HepG2 (cell line): ENCODE measurements around the gene SEC24B. TPM values are rescaled to one million over a fixed set of nuclear protein-coding genes. Genes with fewer than 3 reads are reported as not detected.

Source experiments
- ATAC-seq: fragments of 200-7000 bp; cut with Tn5 transposase; 3 replicates; pipeline ENCODE4 v1.9.1; 2020; ENCODE audit warnings: mild to moderate bottlenecking, moderate library complexity
- BruUV-seq: library from RNA; stranded (reverse); fragments of 400-500 nt; replicated peaks from 2 replicates; lab custom pipeline; 2021; lab: Mats Ljungman, UMichigan
- CTCF ChIA-PET: fragments of 300-600 bp; formaldehyde crosslinking; extraction: SDS; loops from one replicate; lab custom pipeline; 2021; ENCODE audit warnings: low total read pairs, inconsistent platforms, low intra/inter-chr PET ratio; lab: Yijun Ruan, JAX
- POLR2A ChIA-PET: fragments of 350-600 bp; sonication (Branson Sonifier 250); formaldehyde crosslinking; loops from one replicate; lab custom pipeline; 2020; ENCODE audit warnings: antibody characterized with exemption, inconsistent platforms; lab: Yijun Ruan, JAX
- DNase-seq: peaks from one replicate; pipeline ENCODE4 v3.0.0-alpha.2; 2015; ENCODE audit warnings: low spot score
- FAIRE-seq: peaks from 3 replicates; lab custom pipeline; 2011; peaks lifted over from hg19 to GRCh38; lab: Jason Lieb, UNC
- H2AFZ ChIP-seq: one replicate; pipeline ENCODE4 v1.6.1; 2011; ENCODE audit warnings: low read length, inconsistent platforms
- H3K27ac ChIP-seq: fragments of 300-600 bp; 3 replicates; pipeline ENCODE4 v1.8.0; 2011; ENCODE audit warnings: mixed run types, mild to moderate bottlenecking, mixed read lengths, low read length, inconsistent platforms; ENCODE audit not compliant: insufficient read depth; ENCODE audit errors: extremely low read length
- H3K27me3 ChIP-seq, 2 experiments: fragments of 200-600 bp in 1 of 2; 2 replicates in 1 of 2; 3 replicates in 1 of 2; pipeline versions ENCODE4 v1.6.0 to v1.8.0; 2011; ENCODE audit warnings: low read length in 2 of 2, mild to moderate bottlenecking in 2 of 2, moderate library complexity in 2 of 2, inconsistent platforms in 1 of 2; ENCODE audit not compliant: insufficient read depth in 2 of 2, control insufficient read depth in 1 of 2
- H3K36me3 ChIP-seq, 2 experiments: fragments of 200-600 bp in 1 of 2; replicated peaks in 1 of 2; 2 replicates in 1 of 2; 3 replicates in 1 of 2; pipeline versions ENCODE4 v1.5.1 to v1.8.0; 2011; ENCODE audit warnings: low read length in 2 of 2, inconsistent platforms in 1 of 2; ENCODE audit not compliant: insufficient read depth in 2 of 2, control insufficient read depth in 1 of 2
- H3K4me1 ChIP-seq: 2 replicates; pipeline ENCODE4 v1.5.1; 2012; ENCODE audit warnings: low read length, inconsistent platforms; ENCODE audit not compliant: insufficient read depth
- H3K4me2 ChIP-seq: 2 replicates; pipeline ENCODE4 v1.6.0; 2011; ENCODE audit warnings: low read depth, low read length, inconsistent platforms
- H3K4me3 ChIP-seq, 3 experiments: fragments of 200-600 bp in 1 of 3; sonication (generic), shearing (Covaris generic) in 1 of 3; replicated peaks in 1 of 3; 2 replicates each; pipeline ENCODE4 v1.5.1; 2011 to 2016; ENCODE audit warnings: low read length in 3 of 3, inconsistent platforms in 2 of 3, low read depth in 2 of 3, mild to moderate bottlenecking in 2 of 3, control low read depth in 1 of 3, mixed read lengths in 1 of 3; ENCODE audit not compliant: insufficient read depth in 1 of 3
- H3K79me2 ChIP-seq: one replicate; pipeline ENCODE4 v1.6.1; 2011; ENCODE audit warnings: low read length, inconsistent platforms; ENCODE audit not compliant: insufficient read depth
- H3K9ac ChIP-seq: 2 replicates; pipeline ENCODE4 v1.6.0; 2011; ENCODE audit warnings: mild to moderate bottlenecking, low read depth, low read length, inconsistent platforms; ENCODE audit not compliant: insufficient read depth
- H3K9me3 ChIP-seq: 2 replicates; pipeline ENCODE4 v1.5.1; 2012; ENCODE audit warnings: mild to moderate bottlenecking, low read length
- H4K20me1 ChIP-seq: 2 replicates; pipeline ENCODE4 v1.6.0; 2011; ENCODE audit warnings: inconsistent platforms, mild to moderate bottlenecking, low read length, moderate library complexity; ENCODE audit not compliant: insufficient read depth
- CBX1 ChIP-seq: IDR thresholded peaks from one replicate; pipeline ENCODE4 v1.6.1; 2016; ENCODE audit warnings: antibody characterized with exemption, low read depth
- CHD2 ChIP-seq: IDR thresholded peaks from 2 replicates; pipeline ENCODE4 v1.6.1; 2011; ENCODE audit warnings: low read depth, low read length, improper control_type of control experiment
- KLF13 ChIP-seq: sonication (generic); formaldehyde crosslinking; IDR thresholded peaks from 2 replicates; pipeline ENCODE4 v1.4.0; 2020; ENCODE audit warnings: mild to moderate bottlenecking, missing genetic modification reagents
- ZNF329 ChIP-seq: sonication (generic); formaldehyde crosslinking; IDR thresholded peaks from 2 replicates; pipeline ENCODE4 v1.9.0; 2021; ENCODE audit warnings: low read depth, mild to moderate bottlenecking, missing genetic modification reagents
- ZNF496 ChIP-seq: sonication (generic); formaldehyde crosslinking; IDR thresholded peaks from 2 replicates; pipeline ENCODE4 v1.8.1; 2023; ENCODE audit warnings: mild to moderate bottlenecking, moderate library complexity, missing genetic modification reagents; ENCODE audit not compliant: insufficient replicate concordance
- WGBS: methylation state at CpG from one replicate; pipeline ENCODE4 v1.1.6; 2017; ENCODE audit warnings: low lambda C conversion rate; 5-methylcytosine and 5-hydroxymethylcytosine counted together
- in situ Hi-C: cut with HindIII; loops from 2 replicates; pipeline ENCODE4 v1.10.0; 2017; ENCODE audit warnings: low pct_unique_long_range_greater_than_20kb; ENCODE audit not compliant: extremely low pct_ligation_motif_present
- intact Hi-C: fragments of 100-400 bp; cut with micrococcal nuclease; formaldehyde crosslinking; loops from one replicate; pipeline ENCODE4 v1.10.0; 2022; ENCODE audit not compliant: unreplicated experiment
- polyA plus RNA-seq, 8 experiments: library from polyadenylated mRNA; depleted of rRNA in 3 of 8; stranded (reverse) in 7 of 8; unstranded in 1 of 8; fragments of >200 nt; fragmentation: Illumina TruSeq in 4 of 8; extraction: Trizol in 4 of 8; gene quantifications; 2 replicates each; pipeline versions ENCODE4 v1.2.1 to v1.2.3, GENCODE V29; 2011 to 2016; ENCODE audit warnings: low read depth in 4 of 8, missing spikeins in 1 of 8, mixed read lengths in 1 of 8; ENCODE audit not compliant: insufficient read depth in 1 of 8
- total RNA-seq, 5 experiments: library from RNA; depleted of rRNA; stranded (reverse); fragments of >200 nt; fragmentation: Illumina TruSeq; extraction: Trizol; gene quantifications; 2 replicates each; pipeline ENCODE4 v1.2.3, GENCODE V29; 2016; ENCODE audit warnings: low read depth in 1 of 5
- TF ChIP-seq, protein P1 (sequence below): sonication (generic); formaldehyde crosslinking; IDR thresholded peaks from 2 replicates; pipeline ENCODE4 v1.4.0; 2020; ENCODE audit warnings: mild to moderate bottlenecking, missing genetic modification reagents, borderline replicate concordance
- TF ChIP-seq, protein P2 (sequence below): IDR thresholded peaks from 2 replicates; pipeline ENCODE4 v1.6.1; 2018; ENCODE audit warnings: missing genetic modification reagents, mild to moderate bottlenecking, missing compliant biosample characterization
- TF ChIP-seq, protein P3 (sequence below): sonication (generic); formaldehyde crosslinking; conservative IDR thresholded peaks from 2 replicates; pipeline ENCODE4 v1.4.0; 2020; ENCODE audit warnings: missing genetic modification reagents

The SEC24B gene
- total and polyA plus RNA-seq, 2 of the 13 experiments (the other 11 are each of a cell fraction or from before 2014, with no cell fraction given) = 14.6 to 39.0 TPM

DNA sequence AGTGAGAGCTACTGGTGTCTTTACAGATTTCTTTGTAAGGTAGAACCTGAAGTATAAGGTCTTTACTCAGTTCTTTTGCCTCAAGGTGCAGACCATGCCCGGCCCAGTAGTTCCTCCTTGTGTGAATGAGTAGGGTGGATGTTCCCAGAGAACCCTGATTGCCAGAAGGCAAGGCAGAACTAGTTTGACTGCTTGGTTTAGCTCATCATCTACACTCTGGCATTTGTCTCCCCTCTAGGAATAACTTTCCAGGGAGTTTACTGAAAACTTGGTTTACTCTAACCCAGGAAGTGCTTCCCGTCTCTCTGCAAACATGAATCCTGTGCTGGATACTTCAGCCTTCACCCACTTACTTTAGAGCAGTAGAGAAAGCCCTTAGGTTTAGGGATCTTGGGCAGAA, 155.5 kb downstream of the SEC24B start:
- WGBS = 58% methylated on average over 2 of the region's 2 CpGs
- Histone ChIP-seq H3K79me2 (no peaks in the 10 kb centered on the region), H3K4me2 (no peak overlapping the region), H3K4me1 (no peaks in the 10 kb centered on the region), H3K4me3 (no peak overlapping the region), H3K9me3 (no peaks in the 10 kb centered on the region), H2AFZ (no peak overlapping the region), H4K20me1 (no peaks in the 10 kb centered on the region), H3K27me3 (no peaks in the 10 kb centered on the region), H3K27ac (no peak overlapping the region), H3K9ac (no peak overlapping the region), H3K36me3 (no peaks in the 10 kb centered on the region)
- in situ Hi-C loops = no loop called here
- POLR2A ChIA-PET = no interaction called here
- FAIRE-seq (no peak), ATAC-seq (no peak), DNase-seq (no peak)
- BruUV-seq = no TSS peak
- intact Hi-C loops = no loop called here
- no peak for TF ChIP-seq CBX1
- TF ChIP-seq, protein P1, sequence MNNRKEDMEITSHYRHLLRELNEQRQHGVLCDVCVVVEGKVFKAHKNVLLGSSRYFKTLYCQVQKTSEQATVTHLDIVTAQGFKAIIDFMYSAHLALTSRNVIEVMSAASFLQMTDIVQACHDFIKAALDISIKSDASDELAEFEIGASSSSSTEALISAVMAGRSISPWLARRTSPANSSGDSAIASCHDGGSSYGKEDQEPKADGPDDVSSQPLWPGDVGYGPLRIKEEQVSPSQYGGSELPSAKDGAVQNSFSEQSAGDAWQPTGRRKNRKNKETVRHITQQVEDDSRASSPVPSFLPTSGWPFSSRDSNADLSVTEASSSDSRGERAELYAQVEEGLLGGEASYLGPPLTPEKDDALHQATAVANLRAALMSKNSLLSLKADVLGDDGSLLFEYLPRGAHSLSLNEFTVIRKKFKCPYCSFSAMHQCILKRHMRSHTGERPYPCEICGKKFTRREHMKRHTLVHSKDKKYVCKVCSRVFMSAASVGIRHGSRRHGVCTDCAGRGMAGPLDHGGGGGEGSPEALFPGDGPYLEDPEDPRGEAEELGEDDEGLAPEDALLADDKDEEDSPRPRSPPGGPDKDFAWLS (CRISPR knock-in tag) = no peak
- no peak for TF ChIP-seq KLF13 (CRISPR knock-in tag)
- no peak for TF ChIP-seq ZNF329
- TF ChIP-seq ZNF496 (CRISPR knock-in tag) = no peak
- TF ChIP-seq, protein P2, sequence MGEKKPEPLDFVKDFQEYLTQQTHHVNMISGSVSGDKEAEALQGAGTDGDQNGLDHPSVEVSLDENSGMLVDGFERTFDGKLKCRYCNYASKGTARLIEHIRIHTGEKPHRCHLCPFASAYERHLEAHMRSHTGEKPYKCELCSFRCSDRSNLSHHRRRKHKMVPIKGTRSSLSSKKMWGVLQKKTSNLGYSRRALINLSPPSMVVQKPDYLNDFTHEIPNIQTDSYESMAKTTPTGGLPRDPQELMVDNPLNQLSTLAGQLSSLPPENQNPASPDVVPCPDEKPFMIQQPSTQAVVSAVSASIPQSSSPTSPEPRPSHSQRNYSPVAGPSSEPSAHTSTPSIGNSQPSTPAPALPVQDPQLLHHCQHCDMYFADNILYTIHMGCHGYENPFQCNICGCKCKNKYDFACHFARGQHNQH (CRISPR knock-in tag) = no peak
- TF ChIP-seq, protein P3, sequence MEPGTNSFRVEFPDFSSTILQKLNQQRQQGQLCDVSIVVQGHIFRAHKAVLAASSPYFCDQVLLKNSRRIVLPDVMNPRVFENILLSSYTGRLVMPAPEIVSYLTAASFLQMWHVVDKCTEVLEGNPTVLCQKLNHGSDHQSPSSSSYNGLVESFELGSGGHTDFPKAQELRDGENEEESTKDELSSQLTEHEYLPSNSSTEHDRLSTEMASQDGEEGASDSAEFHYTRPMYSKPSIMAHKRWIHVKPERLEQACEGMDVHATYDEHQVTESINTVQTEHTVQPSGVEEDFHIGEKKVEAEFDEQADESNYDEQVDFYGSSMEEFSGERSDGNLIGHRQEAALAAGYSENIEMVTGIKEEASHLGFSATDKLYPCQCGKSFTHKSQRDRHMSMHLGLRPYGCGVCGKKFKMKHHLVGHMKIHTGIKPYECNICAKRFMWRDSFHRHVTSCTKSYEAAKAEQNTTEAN (CRISPR knock-in tag) = no peak
- no peak for TF ChIP-seq CHD2
- CTCF ChIA-PET = no interaction called here
